Fibroblast of mammary gland (primary cell): Measurements from ENCODE around the gene CABP4.

Experiments used
- DNase-seq: peaks from one replicate; pipeline ENCODE4 v3.0.0-alpha.2; 2010; ENCODE audit warnings: low read depth
- H3K4me3 ChIP-seq: 2 replicates; pipeline ENCODE4 v1.5.1; 2011; ENCODE audit warnings: low read depth, mild to moderate bottlenecking, low read length, moderate library complexity; ENCODE audit not compliant: control insufficient read depth
- CTCF ChIP-seq: conservative IDR thresholded peaks from 2 replicates; pipeline ENCODE4 v1.5.1; 2011; ENCODE audit warnings: low read depth, low read length, inconsistent platforms; ENCODE audit not compliant: control insufficient read depth, insufficient read depth

The CABP4 gene

GRCh38 chr11:67466962-67467771 lies 12.0 kb downstream of the CABP4 start:
- no peak overlapping the region for H3K4me3 ChIP-seq
- DNase-seq, result no peak
- TF ChIP-seq CTCF, result no peak

- DNase-seq, result no peak
- no peak for TF ChIP-seq CTCF
- peak overlapping the region; percentile 64 for H3K4me3 ChIP-seq
Observed at GRCh38 chr11:67468056-67468455, 12.9 kb downstream of the CABP4 start.

- TF ChIP-seq CTCF, result no peak
- H3K4me3 ChIP-seq, result peak overlapping the region; percentile 64
- no peak for DNase-seq
Observed at GRCh38 chr11:67468456-67468758, 13.3 kb downstream of the CABP4 start.

GRCh38 chr11:67468759-67469507 lies 13.8 kb downstream of the CABP4 start, which contains the start of gene TMEM134:
TSS of gene TMEM134 (minus strand) at chr11:67469251. CDS start at chr11:67469192, 59 bp downstream.
- no peak for TF ChIP-seq CTCF
- DNase-seq, result peak; percentile 87
- peak within 1 kb of the TSS; percentile 70 for H3K4me3 ChIP-seq

- TF ChIP-seq CTCF, result no peak
- no peak for DNase-seq
Observed at GRCh38 chr11:67469508-67469811, 14.3 kb downstream of the CABP4 start.

GRCh38 chr11:67470337-67471002 lies 15.3 kb downstream of the CABP4 start:
- DNase-seq, result no peak
- no peak for TF ChIP-seq CTCF
- H3K4me3 ChIP-seq, result no peak overlapping the region

More at GRCh38 chr11:67469508-67469811, 14.3 kb downstream of the CABP4 start:
- peak overlapping the region; percentile 70 for H3K4me3 ChIP-seq
